NB4 (cell line): ENCODE measurements around the gene SEMA3E.

Experiments used
- MYC ChIP-seq: IDR thresholded peaks from 2 replicates; pipeline ENCODE4 v1.6.1; 2011; ENCODE audit warnings: low read depth, low read length
- POLR2A ChIP-seq: IDR thresholded peaks from 2 replicates; pipeline ENCODE4 v1.6.1; 2011; ENCODE audit warnings: mild to moderate bottlenecking; ENCODE audit not compliant: insufficient read length; ENCODE audit errors: extremely low read depth
- TF ChIP-seq, protein P1 (sequence below): IDR thresholded peaks from one replicate; pipeline ENCODE4 v1.5.1; 2012; ENCODE audit warnings: low read depth, low read length
- TF ChIP-seq, protein P2 (sequence below): IDR thresholded peaks from 2 replicates; pipeline ENCODE4 v1.6.1; 2011; ENCODE audit warnings: low read depth, low read length

DNA sequence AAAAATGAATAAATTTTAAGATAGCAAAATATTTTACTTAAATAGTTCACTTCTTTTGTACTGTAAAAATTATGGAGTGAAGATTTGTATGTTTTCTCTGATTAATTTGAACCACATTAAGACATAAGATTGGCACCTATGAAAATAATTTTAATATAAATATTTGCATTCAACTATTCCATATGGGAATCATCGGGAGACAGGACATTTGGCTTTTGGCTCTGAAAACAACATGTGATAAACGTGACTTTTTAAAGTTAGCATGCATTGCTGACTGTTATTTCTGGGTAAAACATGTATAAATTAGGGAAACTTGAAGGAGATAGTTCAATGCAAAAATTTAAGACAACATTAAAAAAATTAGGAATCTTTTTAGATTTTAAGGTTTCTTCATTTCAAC is 117.2 kb downstream of the SEMA3E start:
- TF ChIP-seq, protein P1, sequence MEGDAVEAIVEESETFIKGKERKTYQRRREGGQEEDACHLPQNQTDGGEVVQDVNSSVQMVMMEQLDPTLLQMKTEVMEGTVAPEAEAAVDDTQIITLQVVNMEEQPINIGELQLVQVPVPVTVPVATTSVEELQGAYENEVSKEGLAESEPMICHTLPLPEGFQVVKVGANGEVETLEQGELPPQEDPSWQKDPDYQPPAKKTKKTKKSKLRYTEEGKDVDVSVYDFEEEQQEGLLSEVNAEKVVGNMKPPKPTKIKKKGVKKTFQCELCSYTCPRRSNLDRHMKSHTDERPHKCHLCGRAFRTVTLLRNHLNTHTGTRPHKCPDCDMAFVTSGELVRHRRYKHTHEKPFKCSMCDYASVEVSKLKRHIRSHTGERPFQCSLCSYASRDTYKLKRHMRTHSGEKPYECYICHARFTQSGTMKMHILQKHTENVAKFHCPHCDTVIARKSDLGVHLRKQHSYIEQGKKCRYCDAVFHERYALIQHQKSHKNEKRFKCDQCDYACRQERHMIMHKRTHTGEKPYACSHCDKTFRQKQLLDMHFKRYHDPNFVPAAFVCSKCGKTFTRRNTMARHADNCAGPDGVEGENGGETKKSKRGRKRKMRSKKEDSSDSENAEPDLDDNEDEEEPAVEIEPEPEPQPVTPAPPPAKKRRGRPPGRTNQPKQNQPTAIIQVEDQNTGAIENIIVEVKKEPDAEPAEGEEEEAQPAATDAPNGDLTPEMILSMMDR = no peak
- TF ChIP-seq, protein P2, sequence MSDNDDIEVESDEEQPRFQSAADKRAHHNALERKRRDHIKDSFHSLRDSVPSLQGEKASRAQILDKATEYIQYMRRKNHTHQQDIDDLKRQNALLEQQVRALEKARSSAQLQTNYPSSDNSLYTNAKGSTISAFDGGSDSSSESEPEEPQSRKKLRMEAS = no peak
- TF ChIP-seq POLR2A = no peak
- TF ChIP-seq MYC = no peak
